ENCODE data around the gene TP63. TPM values are rescaled to one million over a fixed set of nuclear protein-coding genes. Genes with fewer than 3 reads are reported as not detected.

TP63 gene
- total RNA-seq, 1 donor from 2014 or later, result 5.8 TPM

- Mint-ChIP-seq H3K4me3 (no peak overlapping the region), H3K4me1 (ENCODE audit: unreplicated experiment) (no peaks in the 10 kb centered on the region), H3K9me3 (no peaks in the 10 kb centered on the region), H3K27me3 (no peaks in the 10 kb centered on the region), H3K36me3 (no peaks in the 10 kb centered on the region), H3K27ac (no peak overlapping the region)
- TF ChIP-seq, protein P1, sequence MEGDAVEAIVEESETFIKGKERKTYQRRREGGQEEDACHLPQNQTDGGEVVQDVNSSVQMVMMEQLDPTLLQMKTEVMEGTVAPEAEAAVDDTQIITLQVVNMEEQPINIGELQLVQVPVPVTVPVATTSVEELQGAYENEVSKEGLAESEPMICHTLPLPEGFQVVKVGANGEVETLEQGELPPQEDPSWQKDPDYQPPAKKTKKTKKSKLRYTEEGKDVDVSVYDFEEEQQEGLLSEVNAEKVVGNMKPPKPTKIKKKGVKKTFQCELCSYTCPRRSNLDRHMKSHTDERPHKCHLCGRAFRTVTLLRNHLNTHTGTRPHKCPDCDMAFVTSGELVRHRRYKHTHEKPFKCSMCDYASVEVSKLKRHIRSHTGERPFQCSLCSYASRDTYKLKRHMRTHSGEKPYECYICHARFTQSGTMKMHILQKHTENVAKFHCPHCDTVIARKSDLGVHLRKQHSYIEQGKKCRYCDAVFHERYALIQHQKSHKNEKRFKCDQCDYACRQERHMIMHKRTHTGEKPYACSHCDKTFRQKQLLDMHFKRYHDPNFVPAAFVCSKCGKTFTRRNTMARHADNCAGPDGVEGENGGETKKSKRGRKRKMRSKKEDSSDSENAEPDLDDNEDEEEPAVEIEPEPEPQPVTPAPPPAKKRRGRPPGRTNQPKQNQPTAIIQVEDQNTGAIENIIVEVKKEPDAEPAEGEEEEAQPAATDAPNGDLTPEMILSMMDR (conservative IDR thresholded peaks at IDR 0.05), result no peak
- no peak for DNase-seq (ENCODE audit: extremely low spot score, unreplicated experiment)
Measured at GRCh38 chr3:189621948-189622603, 9.1 kb upstream of the TP63 start.

- Mint-ChIP-seq H3K36me3 (no peaks in the 10 kb centered on the region), H3K4me3 (no peak overlapping the region), H3K27me3 (no peaks in the 10 kb centered on the region), H3K9me3 (no peaks in the 10 kb centered on the region), H3K27ac (no peak overlapping the region), H3K4me1 (ENCODE audit: unreplicated experiment) (no peaks in the 10 kb centered on the region)
- DNase-seq (ENCODE audit: extremely low spot score, unreplicated experiment), result no peak
- TF ChIP-seq, protein P1 (conservative IDR thresholded peaks at IDR 0.05), result no peak
Measured at GRCh38 chr3:189622629-189623028, 8.6 kb upstream of the TP63 start.

- no peaks in the 10 kb centered on the region for H3K4me1 Mint-ChIP-seq (ENCODE audit: unreplicated experiment)
- H3K27ac Mint-ChIP-seq, result no peak overlapping the region
- no peaks in the 10 kb centered on the region for H3K36me3 Mint-ChIP-seq
- no peak for DNase-seq (ENCODE audit: extremely low spot score, unreplicated experiment)
- no peaks in the 10 kb centered on the region for H3K27me3 Mint-ChIP-seq
- no peak overlapping the region for H3K4me3 Mint-ChIP-seq
- TF ChIP-seq, protein P1 (conservative IDR thresholded peaks at IDR 0.05), result no peak
- H3K9me3 Mint-ChIP-seq, result no peaks in the 10 kb centered on the region
Measured at GRCh38 chr3:189624130-189624529, 7.1 kb upstream of the TP63 start.

DNA sequence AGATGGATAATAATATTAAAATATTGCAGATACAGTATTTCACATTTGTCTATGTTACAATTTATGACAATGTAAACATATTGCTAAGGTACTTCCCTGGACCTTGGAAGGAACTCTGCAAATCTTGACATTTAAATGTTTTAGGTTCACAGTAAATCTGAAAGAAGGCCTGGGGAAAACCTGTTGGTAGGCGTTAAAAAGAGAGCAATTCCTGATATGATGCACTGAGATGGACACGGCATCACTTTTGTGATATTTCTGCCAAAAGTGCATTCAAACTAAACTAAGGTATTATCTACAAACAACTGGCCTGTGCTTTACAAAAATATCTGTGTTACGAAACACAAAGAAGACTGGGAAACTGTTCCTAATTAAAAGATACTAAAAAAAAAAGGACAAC lies 6.1 kb upstream of the TP63 start:
- TF ChIP-seq, protein P1 (conservative IDR thresholded peaks at IDR 0.05), result no peak
- Mint-ChIP-seq H3K9me3 (no peaks in the 10 kb centered on the region), H3K27ac (no peak overlapping the region), H3K27me3 (no peaks in the 10 kb centered on the region), H3K4me3 (no peak overlapping the region), H3K36me3 (no peaks in the 10 kb centered on the region), H3K4me1 (ENCODE audit: unreplicated experiment) (no peaks in the 10 kb centered on the region)
- no peak for DNase-seq (ENCODE audit: extremely low spot score, unreplicated experiment)

- no peaks in the 10 kb centered on the region for H3K27me3 Mint-ChIP-seq
- H3K4me1 Mint-ChIP-seq (ENCODE audit: unreplicated experiment), result no peaks in the 10 kb centered on the region
- H3K27ac Mint-ChIP-seq, result no peak overlapping the region
- no peak for DNase-seq (ENCODE audit: extremely low spot score, unreplicated experiment)
- H3K9me3 Mint-ChIP-seq, result no peaks in the 10 kb centered on the region
- H3K36me3 Mint-ChIP-seq, result no peaks in the 10 kb centered on the region
- H3K4me3 Mint-ChIP-seq, result no peak overlapping the region
- TF ChIP-seq, protein P1 (conservative IDR thresholded peaks at IDR 0.05), result no peak
Measured at GRCh38 chr3:189625572-189625971, 5.6 kb upstream of the TP63 start.
